Measurements from ENCODE around the gene NEUROG3. TPM values are rescaled to one million over a fixed set of nuclear protein-coding genes. Genes with fewer than 3 reads are reported as not detected.

The NEUROG3 gene
- total RNA-seq, 1 donor from 2014 or later: not detected

- no peaks in the 10 kb centered on the region for H3K36me3 ChIP-seq
- H3K4me1 ChIP-seq: no peaks in the 10 kb centered on the region
- H3K27me3 ChIP-seq: no peaks in the 10 kb centered on the region
- no peak for DNase-seq (ENCODE audit: extremely low spot score in 2 of 2)
- TF ChIP-seq, protein P1, sequence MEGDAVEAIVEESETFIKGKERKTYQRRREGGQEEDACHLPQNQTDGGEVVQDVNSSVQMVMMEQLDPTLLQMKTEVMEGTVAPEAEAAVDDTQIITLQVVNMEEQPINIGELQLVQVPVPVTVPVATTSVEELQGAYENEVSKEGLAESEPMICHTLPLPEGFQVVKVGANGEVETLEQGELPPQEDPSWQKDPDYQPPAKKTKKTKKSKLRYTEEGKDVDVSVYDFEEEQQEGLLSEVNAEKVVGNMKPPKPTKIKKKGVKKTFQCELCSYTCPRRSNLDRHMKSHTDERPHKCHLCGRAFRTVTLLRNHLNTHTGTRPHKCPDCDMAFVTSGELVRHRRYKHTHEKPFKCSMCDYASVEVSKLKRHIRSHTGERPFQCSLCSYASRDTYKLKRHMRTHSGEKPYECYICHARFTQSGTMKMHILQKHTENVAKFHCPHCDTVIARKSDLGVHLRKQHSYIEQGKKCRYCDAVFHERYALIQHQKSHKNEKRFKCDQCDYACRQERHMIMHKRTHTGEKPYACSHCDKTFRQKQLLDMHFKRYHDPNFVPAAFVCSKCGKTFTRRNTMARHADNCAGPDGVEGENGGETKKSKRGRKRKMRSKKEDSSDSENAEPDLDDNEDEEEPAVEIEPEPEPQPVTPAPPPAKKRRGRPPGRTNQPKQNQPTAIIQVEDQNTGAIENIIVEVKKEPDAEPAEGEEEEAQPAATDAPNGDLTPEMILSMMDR (IDR thresholded peaks at IDR 0.05): no peak
- no peak for TF ChIP-seq POLR2AphosphoS5 (IDR thresholded peaks at IDR 0.05; ENCODE audit: insufficient read depth in 1 of 2, low read depth in 1 of 2)
- no peak for TF ChIP-seq POLR2A (IDR thresholded peaks at IDR 0.05)
- no peaks in the 10 kb centered on the region for H3K9me3 ChIP-seq
- H3K27ac ChIP-seq: no peak overlapping the region
- no peak overlapping the region for H3K4me3 ChIP-seq
- intact Hi-C loops (cut with DNase I): no loop called here
These were observed 11.4 kb upstream of the NEUROG3 start for GRCh38 chr10:69584624-69585023.

- DNase-seq (ENCODE audit: extremely low spot score in 2 of 2): no peak
- H3K4me1 ChIP-seq: no peaks in the 10 kb centered on the region
- no peaks in the 10 kb centered on the region for H3K36me3 ChIP-seq
- intact Hi-C loops (cut with DNase I): no loop called here
- no peaks in the 10 kb centered on the region for H3K9me3 ChIP-seq
- no peak overlapping the region for H3K27ac ChIP-seq
- no peak for TF ChIP-seq POLR2AphosphoS5 (IDR thresholded peaks at IDR 0.05; ENCODE audit: insufficient read depth in 1 of 2, low read depth in 1 of 2)
- no peak for TF ChIP-seq POLR2A (IDR thresholded peaks at IDR 0.05)
- TF ChIP-seq, protein P1 (IDR thresholded peaks at IDR 0.05): no peak
- no peaks in the 10 kb centered on the region for H3K27me3 ChIP-seq
- no peak overlapping the region for H3K4me3 ChIP-seq
These were observed 9.9 kb upstream of the NEUROG3 start for GRCh38 chr10:69583106-69583505.

DNA sequence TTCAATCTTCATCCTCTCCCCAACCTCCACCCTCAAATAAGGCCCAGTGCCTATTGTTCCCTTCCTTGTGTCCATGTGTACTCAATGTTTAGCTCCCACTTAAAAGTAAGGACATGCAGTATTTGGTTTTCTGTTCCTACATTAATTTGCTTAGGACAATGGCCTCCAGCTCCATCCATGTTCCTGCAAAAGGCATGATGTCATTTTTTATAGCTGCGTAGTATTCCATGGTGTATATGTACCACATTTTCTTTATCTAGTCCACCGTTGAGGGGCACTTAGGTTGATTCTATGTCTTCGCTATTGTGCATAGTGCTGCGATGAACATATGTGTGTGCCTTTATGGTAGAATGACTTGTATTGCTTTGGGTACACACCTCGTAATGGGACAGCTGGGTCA is 7.2 kb upstream of the NEUROG3 start:
- Histone ChIP-seq H3K36me3 (no peaks in the 10 kb centered on the region), H3K4me3 (no peak overlapping the region), H3K27me3 (no peaks in the 10 kb centered on the region), H3K4me1 (no peaks in the 10 kb centered on the region), H3K27ac (no peak overlapping the region), H3K9me3 (no peaks in the 10 kb centered on the region)
- no peak for TF ChIP-seq POLR2A (IDR thresholded peaks at IDR 0.05)
- TF ChIP-seq POLR2AphosphoS5 (IDR thresholded peaks at IDR 0.05; ENCODE audit: insufficient read depth in 1 of 2, low read depth in 1 of 2): no peak
- TF ChIP-seq, protein P1 (IDR thresholded peaks at IDR 0.05): no peak
- intact Hi-C loops (cut with DNase I): no loop called here
- DNase-seq (ENCODE audit: extremely low spot score in 2 of 2): no peak

DNA sequence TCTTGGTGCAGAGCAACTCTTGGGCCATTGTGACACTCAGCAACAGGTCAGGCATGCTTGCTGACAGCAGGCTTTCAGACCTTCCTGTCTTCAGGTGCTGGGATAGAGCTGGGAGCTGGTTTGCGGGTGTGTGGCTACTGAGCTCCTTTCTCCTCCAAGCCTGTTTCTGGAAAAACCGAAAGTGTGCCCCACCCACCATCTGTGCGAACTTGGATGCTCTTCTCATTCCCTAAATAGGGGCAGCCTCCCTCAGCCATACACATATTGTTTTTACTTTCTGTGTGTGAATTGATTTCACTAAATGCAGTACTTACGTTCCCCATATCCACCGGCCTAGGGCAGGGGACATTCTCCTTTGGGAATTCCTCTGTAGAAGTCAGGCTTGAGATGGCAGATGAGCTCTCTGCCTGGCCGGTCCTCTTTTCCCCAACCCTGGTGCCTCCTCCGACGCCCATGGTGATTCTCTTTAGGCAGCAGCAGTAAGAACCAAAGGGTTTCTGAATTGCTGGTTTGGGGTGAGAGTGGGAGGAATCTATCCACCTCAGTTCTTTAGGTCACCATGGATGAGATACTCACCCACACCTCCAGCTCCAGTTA is 6.3 kb upstream of the NEUROG3 start:
- Histone ChIP-seq H3K4me1 (peaks cover 3% of the 10 kb centered on the region), H3K36me3 (no peaks in the 10 kb centered on the region), H3K4me3 (no peak overlapping the region), H3K9me3 (no peaks in the 10 kb centered on the region), H3K27me3 (no peaks in the 10 kb centered on the region), H3K27ac (no peak overlapping the region)
- TF ChIP-seq, protein P1 (IDR thresholded peaks at IDR 0.05): no peak
- TF ChIP-seq POLR2AphosphoS5 (IDR thresholded peaks at IDR 0.05; ENCODE audit: insufficient read depth in 1 of 2, low read depth in 1 of 2) (no peak), POLR2A (IDR thresholded peaks at IDR 0.05) (no peak)
- intact Hi-C loops (cut with DNase I): no loop called here
- DNase-seq (ENCODE audit: extremely low spot score in 2 of 2): no peak

DNA sequence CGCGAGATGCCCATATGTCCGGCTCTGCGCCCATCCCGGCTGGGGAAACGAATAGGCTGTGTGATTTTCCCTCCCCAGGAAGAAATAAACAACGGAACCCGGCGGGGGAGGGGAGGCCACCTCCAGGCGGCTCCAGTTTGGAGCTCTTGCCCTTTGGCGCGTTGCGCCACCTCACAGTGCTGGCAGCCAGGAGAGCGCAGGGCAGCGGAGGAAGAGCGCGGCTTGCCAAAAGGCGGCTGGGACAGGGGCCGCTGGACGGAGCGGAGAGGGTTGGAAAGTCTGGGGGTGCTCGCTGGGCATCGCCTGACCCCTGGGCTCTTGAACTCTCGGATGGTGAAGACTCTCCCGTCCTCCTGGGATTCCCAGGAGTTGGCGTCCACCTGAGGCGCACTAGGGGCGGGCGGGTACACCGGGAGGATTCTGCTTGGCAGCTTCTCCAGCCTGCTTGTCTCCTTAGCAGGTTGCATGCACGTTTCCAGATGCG is 5.3 kb upstream of the NEUROG3 start:
- no peaks in the 10 kb centered on the region for H3K27me3 ChIP-seq

More for the DNA sequence above, 5.3 kb upstream of the NEUROG3 start:
- Histone ChIP-seq H3K36me3 (no peaks in the 10 kb centered on the region), H3K9me3 (no peaks in the 10 kb centered on the region), H3K4me1 (peaks cover 9% of the 10 kb centered on the region), H3K4me3 (no peak overlapping the region), H3K27ac (no peak overlapping the region)
- TF ChIP-seq, protein P1 (IDR thresholded peaks at IDR 0.05): no peak
- TF ChIP-seq POLR2AphosphoS5 (IDR thresholded peaks at IDR 0.05; ENCODE audit: insufficient read depth in 1 of 2, low read depth in 1 of 2): no peak
- TF ChIP-seq POLR2A (IDR thresholded peaks at IDR 0.05): no peak
- DNase-seq (ENCODE audit: extremely low spot score in 2 of 2): no peak
- intact Hi-C loops (cut with DNase I): no loop called here

Data from vagina (tissue), 2 donors.